ENCODE data around the gene CAMK1D.

Gene CAMK1D

GRCh38 chr10:12405342-12406320, 56.3 kb downstream of the CAMK1D start:
- DNase-seq = peak; percentile 79

- DNase-seq = no peak
These were observed 57.5 kb downstream of the CAMK1D start for GRCh38 chr10:12406764-12407400.

GRCh38 chr10:12408472-12408871, 59.1 kb downstream of the CAMK1D start:
- no peak for DNase-seq

- no peak for DNase-seq
These were observed 59.8 kb downstream of the CAMK1D start for GRCh38 chr10:12409161-12409560.

GRCh38 chr10:12409613-12410012, 60.3 kb downstream of the CAMK1D start:
- DNase-seq = no peak

- no peak for DNase-seq
These were observed 63.5 kb downstream of the CAMK1D start for GRCh38 chr10:12412666-12413368.

- DNase-seq = no peak
These were observed 64.0 kb downstream of the CAMK1D start for GRCh38 chr10:12413369-12413711.

- DNase-seq = no peak
These were observed 65.1 kb downstream of the CAMK1D start for GRCh38 chr10:12414278-12414989.

GRCh38 chr10:12416344-12417050, 67.2 kb downstream of the CAMK1D start:
- no peak for DNase-seq

- no peak for DNase-seq
These were observed 68.0 kb downstream of the CAMK1D start for GRCh38 chr10:12417331-12417730.

- DNase-seq = no peak
These were observed 68.7 kb downstream of the CAMK1D start for GRCh38 chr10:12418000-12418399.

GRCh38 chr10:12418725-12419261, 69.4 kb downstream of the CAMK1D start:
- DNase-seq = no peak

- no peak for DNase-seq
These were observed 70.0 kb downstream of the CAMK1D start for GRCh38 chr10:12419262-12419847.

- no peak for DNase-seq
These were observed 71.3 kb downstream of the CAMK1D start for GRCh38 chr10:12420530-12421120.

GRCh38 chr10:12422189-12422588, 72.8 kb downstream of the CAMK1D start:
- no peak for DNase-seq

GRCh38 chr10:12423896-12424295, 74.5 kb downstream of the CAMK1D start:
- no peak for DNase-seq

GRCh38 chr10:12427276-12427675, 77.9 kb downstream of the CAMK1D start:
- DNase-seq = no peak

- DNase-seq = no peak
These were observed 79.2 kb downstream of the CAMK1D start for GRCh38 chr10:12428447-12429135.

- no peak for DNase-seq
These were observed 81.1 kb downstream of the CAMK1D start for GRCh38 chr10:12430406-12430982.

Data from DMS79 treated with DMSO at 0.1 percent for 48 hours (cell line).